H1 (cell line): ENCODE data around the gene MAPT. TPM values are rescaled to one million over a fixed set of nuclear protein-coding genes. Genes with fewer than 3 reads are reported as not detected.

Experiments
- CTCF ChIA-PET: fragments of 300-600 bp; sonication (Branson Sonifier 250); formaldehyde crosslinking; loops from one replicate; lab custom pipeline; 2021; ENCODE audit not compliant: partially characterized antibody; lab: Charles Lee
- POLR2A ChIA-PET: fragments of 300-600 bp; sonication (Branson Sonifier 250); formaldehyde crosslinking; loops from one replicate; lab custom pipeline; 2021; ENCODE audit warnings: inconsistent platforms; ENCODE audit not compliant: partially characterized antibody; lab: Charles Lee
- DNase-seq, 2 experiments: peaks; one replicate each; pipeline versions ENCODE4 v3.0.0 to v3.0.0-alpha.2; 2010 to 2022; ENCODE audit warnings: low spot score in 2 of 2, low read depth in 1 of 2, mixed read lengths in 1 of 2
- FAIRE-seq: peaks from 2 replicates; lab custom pipeline; 2011; peaks lifted over from hg19 to GRCh38; lab: Jason Lieb, UNC
- H2AFZ ChIP-seq: 2 replicates; pipeline ENCODE4 v1.8.1; 2012; ENCODE audit warnings: low read length, inconsistent platforms
- H2AK5ac ChIP-seq: 2 replicates; pipeline ENCODE4 v1.6.1; 2013; ENCODE audit warnings: low read depth, low read length
- H2BK120ac ChIP-seq: replicated peaks from 2 replicates; pipeline ENCODE3; 2013; ENCODE audit warnings: low read depth, low read length, inconsistent platforms
- H2BK12ac ChIP-seq: 2 replicates; pipeline ENCODE4 v1.6.1; 2013; ENCODE audit warnings: low read depth, low read length
- H2BK15ac ChIP-seq: 2 replicates; pipeline ENCODE4 v1.6.1; 2013; ENCODE audit warnings: low read length
- H2BK20ac ChIP-seq: 2 replicates; pipeline ENCODE4 v1.6.1; 2013; ENCODE audit warnings: low read length
- H2BK5ac ChIP-seq: 2 replicates; pipeline ENCODE4 v1.6.1; 2013; ENCODE audit warnings: low read depth, low read length
- H3K14ac ChIP-seq: 2 replicates; pipeline ENCODE4 v1.6.1; 2013; ENCODE audit warnings: inconsistent platforms; ENCODE audit not compliant: insufficient read length
- H3K18ac ChIP-seq: 2 replicates; pipeline ENCODE4 v1.6.1; 2013; ENCODE audit warnings: low read length; ENCODE audit errors: extremely low read depth
- H3K23ac ChIP-seq: 2 replicates; pipeline ENCODE4 v1.6.1; 2013; ENCODE audit warnings: inconsistent platforms; ENCODE audit not compliant: insufficient read length
- H3K23me2 ChIP-seq: 2 replicates; pipeline ENCODE4 v1.6.1; 2013; ENCODE audit warnings: low read depth, low read length
- H3K27ac ChIP-seq: 2 replicates; pipeline ENCODE4 v1.6.1; 2011; ENCODE audit warnings: low read depth, low read length, inconsistent platforms
- H3K27me3 ChIP-seq, 4 experiments: replicated peaks in 1 of 4; 1 replicate in 1 of 4; 2 replicates in 3 of 4; pipeline versions ENCODE4 v1.6.1 to v1.8.1; 2011 to 2013; ENCODE audit warnings: low read length in 3 of 4, mild to moderate bottlenecking in 3 of 4, inconsistent platforms in 2 of 4, mixed read lengths in 2 of 4, moderate library complexity in 1 of 4; ENCODE audit not compliant: control insufficient read depth in 3 of 4, insufficient read depth in 3 of 4; ENCODE audit errors: extremely low read depth in 1 of 4
- H3K36me3 ChIP-seq, 4 experiments: 2 replicates each; pipeline versions ENCODE4 v1.6.1 to v1.8.1; 2011 to 2013; ENCODE audit warnings: mild to moderate bottlenecking in 4 of 4, low read length in 3 of 4, moderate library complexity in 2 of 4, control low read depth in 1 of 4, inconsistent platforms in 1 of 4; ENCODE audit not compliant: insufficient read depth in 4 of 4, control insufficient read depth in 2 of 4
- H3K4ac ChIP-seq: replicated peaks from 2 replicates; pipeline ENCODE3; 2013; ENCODE audit warnings: low read length, low read depth, mixed read lengths, inconsistent platforms; ENCODE audit not compliant: insufficient read length
- H3K4me1 ChIP-seq, 4 experiments: replicated peaks in 1 of 4; 1 replicate in 1 of 4; 2 replicates in 3 of 4; pipeline versions ENCODE4 v1.6.1 to v1.8.1; 2011 to 2013; ENCODE audit warnings: low read length in 3 of 4, inconsistent platforms in 2 of 4, mixed read lengths in 1 of 4; ENCODE audit not compliant: insufficient read depth in 4 of 4, control insufficient read depth in 3 of 4
- H3K4me2 ChIP-seq, 2 experiments: 2 replicates each; pipeline versions ENCODE4 v1.6.1 to v1.8.1; 2011 to 2013; ENCODE audit warnings: low read depth in 2 of 2, low read length in 2 of 2, control low read depth in 1 of 2, inconsistent platforms in 1 of 2, mild to moderate bottlenecking in 1 of 2; ENCODE audit not compliant: insufficient read depth in 1 of 2
- H3K4me3 ChIP-seq, 4 experiments: fragments of 200-600, 300-600 bp in 1 of 4; sonication (generic), shearing (Covaris generic), sonication (Bioruptor Twin) in 1 of 4; 2 replicates each; pipeline versions ENCODE4 v1.5.1 to v1.8.1; 2011 to 2016; ENCODE audit warnings: low read length in 4 of 4, low read depth in 3 of 4, control low read depth in 2 of 4, inconsistent platforms in 2 of 4, mild to moderate bottlenecking in 2 of 4, mixed read lengths in 1 of 4, moderate library complexity in 1 of 4; ENCODE audit not compliant: insufficient read depth in 2 of 4; ENCODE audit errors: extremely low read depth in 1 of 4
- H3K56ac ChIP-seq: replicated peaks from 2 replicates; pipeline ENCODE3; 2013; ENCODE audit warnings: low read depth, mild to moderate bottlenecking, mixed read lengths, low read length, inconsistent platforms; ENCODE audit not compliant: insufficient read length
- H3K79me1 ChIP-seq: 2 replicates; pipeline ENCODE4 v1.6.1; 2013; ENCODE audit warnings: low read depth, low read length, control low read depth
- H3K79me2 ChIP-seq, 2 experiments: 2 replicates each; pipeline versions ENCODE4 v1.6.1 to v1.8.1; 2012 to 2013; ENCODE audit warnings: low read length in 2 of 2, mild to moderate bottlenecking in 2 of 2, inconsistent platforms in 1 of 2; ENCODE audit not compliant: insufficient read depth in 2 of 2, control insufficient read depth in 1 of 2
- H3K9ac ChIP-seq, 4 experiments: replicated peaks in 1 of 4; 1 replicate in 1 of 4; 2 replicates in 3 of 4; pipeline versions ENCODE4 v1.6.1 to v1.8.1; 2011 to 2013; ENCODE audit warnings: low read depth in 3 of 4, low read length in 3 of 4, control low read depth in 2 of 4, mild to moderate bottlenecking in 2 of 4, moderate library complexity in 2 of 4, inconsistent platforms in 1 of 4; ENCODE audit errors: extremely low read depth in 1 of 4
- H3K9me3 ChIP-seq, 2 experiments: 2 replicates each; pipeline versions ENCODE4 v1.6.1 to v1.8.1; 2012 to 2013; ENCODE audit warnings: mild to moderate bottlenecking in 2 of 2, moderate library complexity in 2 of 2, control low read depth in 1 of 2, inconsistent platforms in 1 of 2, low read depth in 1 of 2, low read length in 1 of 2, mixed read lengths in 1 of 2; ENCODE audit not compliant: insufficient read depth in 2 of 2
- H4K20me1 ChIP-seq, 2 experiments: replicated peaks in 1 of 2; 2 replicates each; pipeline versions ENCODE3 to v1.8.1; 2011 to 2013; ENCODE audit warnings: inconsistent platforms in 2 of 2, low read length in 2 of 2, mild to moderate bottlenecking in 1 of 2; ENCODE audit not compliant: insufficient read depth in 2 of 2, control insufficient read depth in 1 of 2
- H4K5ac ChIP-seq: 2 replicates; pipeline ENCODE4 v1.6.1; 2013; ENCODE audit warnings: low read length, low read depth, mixed read lengths, inconsistent platforms; ENCODE audit not compliant: insufficient read length
- H4K8ac ChIP-seq: 2 replicates; pipeline ENCODE4 v1.8.0; 2013; ENCODE audit warnings: mild to moderate bottlenecking, moderate library complexity, low read length, inconsistent platforms; ENCODE audit not compliant: insufficient read depth; ENCODE audit errors: extremely low read depth
- H4K91ac ChIP-seq: replicated peaks from 2 replicates; pipeline ENCODE3; 2013; ENCODE audit warnings: low read length, mixed read lengths, inconsistent platforms; ENCODE audit not compliant: insufficient read length
- EP300 ChIP-seq, 2 experiments: IDR thresholded peaks; 1 replicate in 1 of 2; 2 replicates in 1 of 2; pipeline ENCODE4 v1.6.1; 2011 to 2012; ENCODE audit warnings: low read depth in 2 of 2, low read length in 2 of 2, mild to moderate bottlenecking in 2 of 2, borderline replicate concordance in 1 of 2, inconsistent platforms in 1 of 2, moderate library complexity in 1 of 2
- SP4 ChIP-seq: IDR thresholded peaks from 2 replicates; pipeline ENCODE4 v1.6.1; 2012; ENCODE audit warnings: low read length, inconsistent platforms
- USF2 ChIP-seq: IDR thresholded peaks from 2 replicates; pipeline ENCODE4 v1.6.1; 2011; ENCODE audit warnings: low read length, improper control_type of control experiment
- WGBS, 2 experiments: shearing (Covaris generic) in 1 of 2; methylation state at CpG; one replicate each; pipeline versions ENCODE4 v1.1.6 to v1.1.7; 2013 to 2015; ENCODE audit warnings: low lambda C conversion rate in 2 of 2, mixed read lengths in 2 of 2, inconsistent platforms in 1 of 2, low coverage in 1 of 2, missing lambda C conversion rate in 1 of 2; ENCODE audit not compliant: insufficient replicate concordance in 2 of 2, insufficient coverage in 1 of 2, insufficient read length in 1 of 2; ENCODE audit errors: extremely low coverage in 1 of 2, missing lambda C conversion rate in 1 of 2; 5-methylcytosine and 5-hydroxymethylcytosine counted together
- polyA plus RNA-seq, 7 experiments: library from polyadenylated mRNA; depleted of rRNA in 3 of 7; stranded (reverse) in 5 of 7; unstranded in 2 of 7; fragments of >200 nt in 5 of 7; fragments of 200-250 nt in 2 of 7; gene quantifications; 1 replicate in 5 of 7; 2 replicates in 1 of 7; 4 replicates in 1 of 7; pipeline versions ENCODE4 v1.2.1 to v1.2.3, GENCODE V29; 2011 to 2013; ENCODE audit warnings: missing spikeins in 2 of 7, mixed read lengths in 2 of 7
- total RNA-seq: library from RNA; stranded (reverse); fragmentation: NEBNext Ultra II Directional; extraction: Animal tissue kit (Norgen Biotek cat#: 25700); gene quantifications from 2 replicates; pipeline ENCODE4 v1.2.1, GENCODE V29; 2021

Gene MAPT
- total and polyA plus RNA-seq, 2 of the 8 experiments (the other 6 are each of a cell fraction or from before 2014, with no cell fraction given) = 0.54 to 1.7 TPM

DNA sequence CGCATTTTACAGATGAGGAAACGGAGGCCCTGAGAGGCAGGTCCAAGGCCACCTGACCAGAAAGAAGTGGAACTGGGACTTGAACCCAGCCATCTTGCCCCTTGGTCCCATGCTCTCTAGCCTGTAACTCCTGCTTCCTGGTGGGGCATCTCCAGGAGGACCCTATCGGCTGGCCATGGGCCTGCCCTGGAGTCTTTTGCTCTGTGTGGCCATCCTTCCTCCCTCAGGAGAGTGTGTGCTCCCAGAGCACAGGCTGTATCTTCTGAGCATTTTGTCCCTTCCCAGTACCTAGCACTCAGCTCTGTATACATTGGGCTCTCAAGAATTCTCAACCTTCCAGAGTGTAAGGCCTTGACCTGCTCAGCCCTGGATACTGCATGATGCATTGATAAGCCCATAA, 76.3 kb downstream of the MAPT start:
- FAIRE-seq = no peak
- Histone ChIP-seq H4K8ac (no peak overlapping the region), H2AK5ac (no peak overlapping the region), H2BK5ac (no peak overlapping the region), H3K27me3 (peaks cover 0 to 5% (median 0%) of the 10 kb centered on the region in 4 experiments; a peak in 3 of 7 replicates), H3K9ac (no peak overlapping the region), H3K14ac (no peak overlapping the region), H2BK12ac (no peak overlapping the region), H4K5ac (no peak overlapping the region), H3K23me2 (peaks cover 10% of the 10 kb centered on the region; the same call in 1 of the 2 replicates), H2AFZ (no peak overlapping the region), H3K4me1 (peaks cover 0 to 3% (median 0%) of the 10 kb centered on the region in 4 experiments; a peak in 1 of 7 replicates), H3K56ac (no peak overlapping the region), H3K4me2 (no peak overlapping the region), H3K79me2 (no peaks in the 10 kb centered on the region), H4K20me1 (no peaks in the 10 kb centered on the region), H3K23ac (no peak overlapping the region), H2BK120ac (no peak overlapping the region), H3K9me3 (no peaks in the 10 kb centered on the region), H4K91ac (no peak overlapping the region), H3K79me1 (no peaks in the 10 kb centered on the region), H2BK20ac (no peak overlapping the region), H3K4ac (no peak overlapping the region), H3K18ac (no peak overlapping the region), H2BK15ac (no peak overlapping the region), H3K4me3 (no peak overlapping the region), H3K36me3 (no peaks in the 10 kb centered on the region), H3K27ac (no peak overlapping the region)
- whole genome bisulfite sequencing, 2 experiments = 92% methylated on average over 3 of the region's 3 CpGs; no CpG with 5 or more reads in 1 of the 2 experiments
- TF ChIP-seq SP4 = no peak
- TF ChIP-seq USF2 = no peak
- no peak for TF ChIP-seq EP300 (IDR thresholded peaks at IDR 0.05; ENCODE audit: borderline replicate concordance in 1 of 2, low read depth in 2 of 2, low read length in 2 of 2)
- ChIA-PET POLR2A (interaction anchor here (0.8 to 1.2 kb wide), 2 partner anchors 22 to 242 kb away, joined by 3 read pairs; no protein-coding TSS in a partner anchor), CTCF (interaction anchor here (0.7 to 2.8 kb wide), 23 partner anchors 9 to 330 kb away, joined by 3 to 31 read pairs (median 4); no protein-coding TSS in a partner anchor)
- no peak for DNase-seq
